ENCODE data around the gene DLGAP3.

- TF ChIP-seq, protein P1, sequence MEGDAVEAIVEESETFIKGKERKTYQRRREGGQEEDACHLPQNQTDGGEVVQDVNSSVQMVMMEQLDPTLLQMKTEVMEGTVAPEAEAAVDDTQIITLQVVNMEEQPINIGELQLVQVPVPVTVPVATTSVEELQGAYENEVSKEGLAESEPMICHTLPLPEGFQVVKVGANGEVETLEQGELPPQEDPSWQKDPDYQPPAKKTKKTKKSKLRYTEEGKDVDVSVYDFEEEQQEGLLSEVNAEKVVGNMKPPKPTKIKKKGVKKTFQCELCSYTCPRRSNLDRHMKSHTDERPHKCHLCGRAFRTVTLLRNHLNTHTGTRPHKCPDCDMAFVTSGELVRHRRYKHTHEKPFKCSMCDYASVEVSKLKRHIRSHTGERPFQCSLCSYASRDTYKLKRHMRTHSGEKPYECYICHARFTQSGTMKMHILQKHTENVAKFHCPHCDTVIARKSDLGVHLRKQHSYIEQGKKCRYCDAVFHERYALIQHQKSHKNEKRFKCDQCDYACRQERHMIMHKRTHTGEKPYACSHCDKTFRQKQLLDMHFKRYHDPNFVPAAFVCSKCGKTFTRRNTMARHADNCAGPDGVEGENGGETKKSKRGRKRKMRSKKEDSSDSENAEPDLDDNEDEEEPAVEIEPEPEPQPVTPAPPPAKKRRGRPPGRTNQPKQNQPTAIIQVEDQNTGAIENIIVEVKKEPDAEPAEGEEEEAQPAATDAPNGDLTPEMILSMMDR (IDR thresholded peaks at IDR 0.05), result no peak
- TF ChIP-seq POLR2AphosphoS5 (IDR thresholded peaks at IDR 0.05) (no peak), POLR2A (IDR thresholded peaks at IDR 0.05) (no peak), EP300 (IDR thresholded peaks at IDR 0.05) (no peak)
These were observed 47.7 kb upstream of the DLGAP3 start for GRCh38 chr1:34977210-34977471.

Measured in stomach (tissue), 4 donors.